Panc1 (cell line): ENCODE measurements around the gene L3MBTL2.

Experiments
- CTCF ChIP-seq: fragments of 450-650 bp; IDR thresholded peaks from 2 replicates; pipeline ENCODE4 v1.5.1; 2017; ENCODE audit warnings: mild to moderate bottlenecking
- POLR2AphosphoS5 ChIP-seq: IDR thresholded peaks from 2 replicates; pipeline ENCODE4 v1.6.1; 2012; ENCODE audit warnings: mild to moderate bottlenecking, low read depth, low read length, moderate library complexity
- REST ChIP-seq, 2 experiments: IDR thresholded peaks; 2 replicates each; pipeline ENCODE4 v1.6.1; 2011 to 2012; ENCODE audit warnings: low read depth in 2 of 2, control low read depth in 1 of 2, low read length in 1 of 2, mild to moderate bottlenecking in 1 of 2, moderate library complexity in 1 of 2; ENCODE audit not compliant: insufficient read depth in 1 of 2
- SIN3A ChIP-seq: IDR thresholded peaks from 2 replicates; pipeline ENCODE4 v1.6.1; 2012; ENCODE audit warnings: low read depth, mild to moderate bottlenecking, low read length, moderate library complexity, borderline replicate concordance; ENCODE audit not compliant: insufficient read depth
- TCF7L2 ChIP-seq: IDR thresholded peaks from 2 replicates; pipeline ENCODE4 v1.6.1; 2011; ENCODE audit warnings: mild to moderate bottlenecking, low read depth, low read length, inconsistent platforms

- TF ChIP-seq REST (IDR thresholded peaks at IDR 0.05; ENCODE audit: insufficient read depth in 1 of 2, low read depth in 2 of 2, low read length in 1 of 2), result no peak
- TF ChIP-seq CTCF, result no peak
- TF ChIP-seq POLR2AphosphoS5, result no peak
- no peak for TF ChIP-seq SIN3A
- no peak for TF ChIP-seq TCF7L2
Measured at GRCh38 chr22:41264408-41264941, 59.4 kb downstream of the L3MBTL2 start.
